Stimulated activated CD4-positive, alpha-beta T cell treated with anti-CD3 and anti-CD28 coated beads, TNF-alpha, amount 100 ng/mL, for 4 hours (primary cell): Measurements from ENCODE around the gene TLR3.
A peak's percentile ranks its signal among the peaks of the same experiment; 100 is the strongest.
"Not testable (repeated sequence)": the region's sequence is repeated elsewhere in the genome, so short reads cannot be mapped to it uniquely, and the experiment has no call there.

Experiments used
- DNase-seq, 3 experiments: peaks; one replicate each; pipeline ENCODE4 v3.0.0-alpha.2; 2020; ENCODE audit warnings: low read depth in 3 of 3

TLR3 gene

GRCh38 chr4:186047501-186047900 is 21.5 kb upstream of the TLR3 start:
- DNase-seq: not testable (repeated sequence)

GRCh38 chr4:186050135-186050534 is 18.8 kb upstream of the TLR3 start:
- not testable (repeated sequence) for DNase-seq

- DNase-seq: no peak
Observed at GRCh38 chr4:186051096-186051495, 17.9 kb upstream of the TLR3 start.

GRCh38 chr4:186058253-186058979 is 10.5 kb upstream of the TLR3 start:
- no peak for DNase-seq

GRCh38 chr4:186058980-186059316 is 10.0 kb upstream of the TLR3 start:
- no peak for DNase-seq

GRCh38 chr4:186061921-186062320 is 7.0 kb upstream of the TLR3 start:
- DNase-seq: no peak

- DNase-seq: peak in 1 of 3 experiments; percentile 6
Observed at GRCh38 chr4:186067757-186068385, 1.1 kb upstream of the TLR3 start.

- no peak for DNase-seq
Observed at GRCh38 chr4:186069729-186070128, 773 bp downstream of the TLR3 start.

- no peak for DNase-seq
Observed at GRCh38 chr4:186072516-186072915, 3.6 kb downstream of the TLR3 start.

- no peak for DNase-seq
Observed at GRCh38 chr4:186074189-186074588, 5.2 kb downstream of the TLR3 start.

- no peak for DNase-seq
Observed at GRCh38 chr4:186078981-186079638, 10.2 kb downstream of the TLR3 start.

GRCh38 chr4:186079694-186080093 is 10.7 kb downstream of the TLR3 start:
- DNase-seq: no peak

GRCh38 chr4:186081202-186081807 is 12.3 kb downstream of the TLR3 start:
- no peak for DNase-seq

- no peak for DNase-seq
Observed at GRCh38 chr4:186082221-186082620, 13.3 kb downstream of the TLR3 start.

GRCh38 chr4:186088523-186088922 is 19.6 kb downstream of the TLR3 start:
- no peak for DNase-seq

- no peak for DNase-seq
Observed at GRCh38 chr4:186092296-186092695, 23.3 kb downstream of the TLR3 start.

GRCh38 chr4:186095406-186095805 is 26.4 kb downstream of the TLR3 start:
- no peak for DNase-seq

GRCh38 chr4:186096681-186097165 is 27.8 kb downstream of the TLR3 start:
- DNase-seq: no peak

GRCh38 chr4:186097386-186097785 is 28.4 kb downstream of the TLR3 start:
- no peak for DNase-seq

GRCh38 chr4:186102931-186103330 is 34.0 kb downstream of the TLR3 start:
- no peak for DNase-seq

GRCh38 chr4:186104114-186104889 is 35.3 kb downstream of the TLR3 start, which contains the start of gene FAM149A:
Gene FAM149A (plus strand): TSS chr4:186104704.
- peak; percentile 12 to 38 (median 36) for DNase-seq
